Measurements from ENCODE around the gene AKAP8L. TPM values are rescaled to one million over a fixed set of nuclear protein-coding genes. Genes with fewer than 3 reads are reported as not detected.

The AKAP8L gene
- total RNA-seq, 2 donors from 2014 or later = 52.6 to 65.7 TPM

GRCh38 chr19:15449620-15450527, 31.1 kb upstream of the AKAP8L start, which contains the start of gene WIZ:
Gene WIZ, minus strand, starts transcription at chr19:15449956. Its CDS starts 1,649 bp downstream, at chr19:15448307.
- DNase-seq (ENCODE audit: low spot score) = peak; percentile 96
- intact Hi-C loops (cut with DNase I) = no loop called here

GRCh38 chr19:15448778-15449619, 30.2 kb upstream of the AKAP8L start:
- DNase-seq (ENCODE audit: low spot score) = no peak
- intact Hi-C loops (cut with DNase I) = no loop called here

GRCh38 chr19:15448044-15448777, 29.4 kb upstream of the AKAP8L start:
- DNase-seq (ENCODE audit: low spot score) = no peak
- intact Hi-C loops (cut with DNase I) = no loop called here

- intact Hi-C loops (cut with DNase I) = no loop called here
- no peak for DNase-seq (ENCODE audit: low spot score)
Measured at GRCh38 chr19:15447057-15447456, 28.3 kb upstream of the AKAP8L start.

- intact Hi-C loops (cut with DNase I) = no loop called here
Measured at GRCh38 chr19:15445807-15446376, 27.1 kb upstream of the AKAP8L start.

GRCh38 chr19:15445227-15445605, 26.4 kb upstream of the AKAP8L start:
- DNase-seq (ENCODE audit: low spot score) = no peak
- intact Hi-C loops (cut with DNase I) = no loop called here

More at GRCh38 chr19:15445807-15446376, 27.1 kb upstream of the AKAP8L start:
- DNase-seq (ENCODE audit: low spot score) = no peak

GRCh38 chr19:15444505-15445226, 25.9 kb upstream of the AKAP8L start:
- intact Hi-C loops (cut with DNase I) = no loop called here
- no peak for DNase-seq (ENCODE audit: low spot score)

- intact Hi-C loops (cut with DNase I) = no loop called here
- no peak for DNase-seq (ENCODE audit: low spot score)
Measured at GRCh38 chr19:15443838-15444237, 25.1 kb upstream of the AKAP8L start.

- intact Hi-C loops (cut with DNase I) = no loop called here
Measured at GRCh38 chr19:15443325-15443724, 24.5 kb upstream of the AKAP8L start.

GRCh38 chr19:15442142-15442920, 23.5 kb upstream of the AKAP8L start:
- DNase-seq (ENCODE audit: low spot score) = no peak
- intact Hi-C loops (cut with DNase I) = no loop called here

More at GRCh38 chr19:15443325-15443724, 24.5 kb upstream of the AKAP8L start:
- no peak for DNase-seq (ENCODE audit: low spot score)

- intact Hi-C loops (cut with DNase I) = no loop called here
- no peak for DNase-seq (ENCODE audit: low spot score)
Measured at GRCh38 chr19:15441317-15441716, 22.5 kb upstream of the AKAP8L start.

- DNase-seq (ENCODE audit: low spot score) = no peak
- intact Hi-C loops (cut with DNase I) = loop anchor here in 1 of 2 donors (5.0 kb wide), 2 partner anchors 63 to 178 kb away; partner anchors contain the start of gene AKAP8
Measured at GRCh38 chr19:15439821-15440641, 21.2 kb upstream of the AKAP8L start.

GRCh38 chr19:15439078-15439799, 20.5 kb upstream of the AKAP8L start:
- intact Hi-C loops (cut with DNase I) = loop anchor here in 1 of 2 donors (5.0 kb wide), 2 partner anchors 62 to 177 kb away; partner anchors contain the start of gene AKAP8
- DNase-seq (ENCODE audit: low spot score) = peak; percentile 56

- intact Hi-C loops (cut with DNase I) = loop anchor here in 1 of 2 donors (5.0 kb wide), 2 partner anchors 61 to 176 kb away; partner anchors contain the start of gene AKAP8
- DNase-seq (ENCODE audit: low spot score) = peak; percentile 78
Measured at GRCh38 chr19:15438577-15438976, 19.8 kb upstream of the AKAP8L start.

- no peak for DNase-seq (ENCODE audit: low spot score)
- intact Hi-C loops (cut with DNase I) = loop anchor here in 1 of 2 donors (5.0 kb wide), 2 partner anchors 61 to 176 kb away; partner anchors contain the start of gene AKAP8
Measured at GRCh38 chr19:15438124-15438496, 19.3 kb upstream of the AKAP8L start.
